Thoracic aorta (tissue), 2 donors: Measurements from ENCODE around the gene RAB6B. TPM values are rescaled to one million over a fixed set of nuclear protein-coding genes. Genes with fewer than 3 reads are reported as not detected.

Experiments used
- ATAC-seq: fragments of 150-250 bp; one replicate; pipeline ENCODE4 v1.8.0; 2017; ENCODE audit warnings: low read depth; ENCODE audit not compliant: insufficient number of reproducible peaks, low FRiP score
- DNase-seq: peaks from one replicate; pipeline ENCODE4 v3.0.0-alpha.2; 2020; ENCODE audit warnings: low spot score
- H3K27ac ChIP-seq, 2 donors: fragments of 200-600 bp; sonication (generic); 1 replicate in 1 of 2; 2 replicates in 1 of 2; pipeline ENCODE4 v1.5.1; 2016; ENCODE audit warnings: mild to moderate bottlenecking in 2 of 2, moderate library complexity in 2 of 2
- H3K27me3 ChIP-seq: fragments of 200-600 bp; sonication (generic); replicated peaks from 2 replicates; pipeline ENCODE4 v1.6.0; 2016; ENCODE audit warnings: mild to moderate bottlenecking; ENCODE audit not compliant: insufficient read depth
- H3K36me3 ChIP-seq: fragments of 200-600 bp; sonication (generic); one replicate; pipeline ENCODE4 v1.5.1; 2016
- H3K4me1 ChIP-seq, 2 donors: fragments of 200-600 bp; sonication (generic); 1 replicate in 1 of 2; 2 replicates in 1 of 2; pipeline versions ENCODE4 v1.5.1 to v1.6.0; 2016; ENCODE audit warnings: low read depth in 2 of 2, mild to moderate bottlenecking in 1 of 2; ENCODE audit not compliant: control insufficient read depth in 1 of 2
- H3K4me3 ChIP-seq: fragments of 200-600 bp; sonication (generic); 2 replicates; pipeline ENCODE4 v1.5.1; 2016; ENCODE audit warnings: mild to moderate bottlenecking
- H3K9me3 ChIP-seq: fragments of 200-600 bp; sonication (generic); 2 replicates; pipeline ENCODE4 v1.5.1; 2016
- total RNA-seq, 2 donors: library from RNA; depleted of rRNA; stranded (reverse); fragments of >200 nt; gene quantifications; one replicate each; pipeline versions ENCODE4 v1.1.0 to v1.2.3, GENCODE V29; 2016
- TF ChIP-seq, protein P1 (sequence below): fragments of 200-600 bp; sonication (generic); IDR thresholded peaks from one replicate; pipeline ENCODE4 v1.5.1; 2019; ENCODE audit warnings: antibody characterized with exemption

Gene RAB6B
- total RNA-seq, 2 donors from 2014 or later: 0.27 to 4.0 TPM

DNA sequence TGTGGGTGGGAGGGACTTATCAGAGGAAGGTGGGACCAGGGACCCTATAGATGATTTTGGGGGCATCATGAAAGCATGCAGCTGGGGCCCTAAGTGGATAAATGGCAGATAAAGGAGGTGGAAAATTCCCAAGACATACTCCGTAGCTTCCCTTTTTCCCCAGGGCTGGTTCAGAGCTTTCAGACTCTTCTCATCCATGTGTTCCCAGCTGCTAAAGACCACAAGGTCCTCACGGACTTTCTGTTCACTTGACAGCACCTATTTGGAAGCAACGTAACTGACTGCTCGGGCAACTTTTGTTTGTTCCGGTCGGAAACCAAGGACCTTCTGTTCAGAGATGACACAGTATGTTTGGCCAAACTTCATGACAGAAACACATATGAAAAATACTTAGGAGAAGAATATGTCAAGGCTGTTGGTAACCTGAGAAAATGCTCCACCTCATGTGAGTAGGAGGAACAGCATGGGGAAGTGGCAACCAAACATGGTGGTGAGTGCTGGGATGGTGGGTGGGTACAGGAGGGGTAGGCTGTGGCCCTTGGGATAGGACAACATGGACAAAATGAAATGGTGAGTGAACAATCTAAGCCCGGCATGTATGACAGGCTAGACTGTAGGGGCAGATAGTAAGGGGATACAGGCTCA, 118.8 kb downstream of the RAB6B start:
- Histone ChIP-seq H3K4me3 (no peak overlapping the region), H3K4me1 (no peaks in the 10 kb centered on the region), H3K27me3 (no peaks in the 10 kb centered on the region), H3K27ac (no peak overlapping the region), H3K36me3 (no peaks in the 10 kb centered on the region), H3K9me3 (no peaks in the 10 kb centered on the region)
- DNase-seq (no peak), ATAC-seq (no peak)
- TF ChIP-seq, protein P1, sequence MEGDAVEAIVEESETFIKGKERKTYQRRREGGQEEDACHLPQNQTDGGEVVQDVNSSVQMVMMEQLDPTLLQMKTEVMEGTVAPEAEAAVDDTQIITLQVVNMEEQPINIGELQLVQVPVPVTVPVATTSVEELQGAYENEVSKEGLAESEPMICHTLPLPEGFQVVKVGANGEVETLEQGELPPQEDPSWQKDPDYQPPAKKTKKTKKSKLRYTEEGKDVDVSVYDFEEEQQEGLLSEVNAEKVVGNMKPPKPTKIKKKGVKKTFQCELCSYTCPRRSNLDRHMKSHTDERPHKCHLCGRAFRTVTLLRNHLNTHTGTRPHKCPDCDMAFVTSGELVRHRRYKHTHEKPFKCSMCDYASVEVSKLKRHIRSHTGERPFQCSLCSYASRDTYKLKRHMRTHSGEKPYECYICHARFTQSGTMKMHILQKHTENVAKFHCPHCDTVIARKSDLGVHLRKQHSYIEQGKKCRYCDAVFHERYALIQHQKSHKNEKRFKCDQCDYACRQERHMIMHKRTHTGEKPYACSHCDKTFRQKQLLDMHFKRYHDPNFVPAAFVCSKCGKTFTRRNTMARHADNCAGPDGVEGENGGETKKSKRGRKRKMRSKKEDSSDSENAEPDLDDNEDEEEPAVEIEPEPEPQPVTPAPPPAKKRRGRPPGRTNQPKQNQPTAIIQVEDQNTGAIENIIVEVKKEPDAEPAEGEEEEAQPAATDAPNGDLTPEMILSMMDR: no peak

DNA sequence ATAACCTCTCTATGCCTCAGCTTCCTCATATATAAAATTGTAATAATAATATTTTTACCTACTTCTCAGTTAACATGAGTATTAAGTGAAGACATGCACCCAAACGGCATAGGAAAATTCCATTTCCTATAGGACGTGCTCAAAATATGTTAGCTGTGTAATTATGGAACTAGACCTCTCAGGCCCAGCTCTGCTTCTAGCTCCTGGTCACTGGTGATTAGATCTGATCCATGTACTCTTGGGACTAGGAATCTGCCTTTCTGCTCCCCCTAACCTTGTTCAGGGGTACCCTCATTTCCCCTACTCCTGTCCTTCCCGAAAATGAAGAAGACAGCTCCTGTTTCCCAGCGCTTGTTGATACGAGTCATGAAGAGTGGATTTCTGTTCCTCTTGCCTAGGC, 119.8 kb downstream of the RAB6B start:
- no peak for ATAC-seq
- Histone ChIP-seq H3K4me3 (no peak overlapping the region), H3K9me3 (no peaks in the 10 kb centered on the region), H3K27ac (no peak overlapping the region), H3K27me3 (no peaks in the 10 kb centered on the region), H3K4me1 (no peaks in the 10 kb centered on the region), H3K36me3 (no peaks in the 10 kb centered on the region)
- TF ChIP-seq, protein P1: no peak
- no peak for DNase-seq

DNA sequence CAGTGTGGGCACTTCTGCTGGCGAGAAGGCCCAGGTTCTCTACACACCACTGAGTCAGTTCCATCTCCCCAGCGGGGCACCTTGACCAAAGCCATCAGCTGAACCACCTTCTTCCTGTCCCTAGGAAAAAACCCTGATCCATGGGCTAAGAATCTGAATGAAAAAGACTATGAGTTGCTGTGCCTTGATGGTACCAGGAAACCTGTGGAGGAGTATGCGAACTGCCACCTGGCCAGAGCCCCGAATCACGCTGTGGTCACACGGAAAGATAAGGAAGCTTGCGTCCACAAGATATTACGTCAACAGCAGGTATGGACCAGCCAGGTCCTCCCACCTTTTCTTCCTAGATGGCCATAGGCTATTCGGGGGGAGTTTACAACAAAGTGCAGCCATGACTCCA, 120.4 kb downstream of the RAB6B start:
- TF ChIP-seq, protein P1: no peak
- no peaks in the 10 kb centered on the region for H3K9me3 ChIP-seq
- no peak overlapping the region for H3K4me3 ChIP-seq
- no peaks in the 10 kb centered on the region for H3K27me3 ChIP-seq
- ATAC-seq (no peak), DNase-seq (no peak)
- no peak overlapping the region for H3K27ac ChIP-seq
- no peaks in the 10 kb centered on the region for H3K4me1 ChIP-seq
- H3K36me3 ChIP-seq: no peaks in the 10 kb centered on the region

Other genes starting within 250 kb of the RAB6B start
- gene TOPBP1, start 233.9 kb downstream of the RAB6B start, total RNA-seq: 10 to 100 TPM; 21.5 to 34.2 TPM
- 1 to 10 TPM; 1.6 to 2.2 TPM for gene TF, start 149.5 kb downstream of the RAB6B start, total RNA-seq
- 10 to 100 TPM; 32.8 to 37.7 TPM for gene SRPRB, start 90.1 kb downstream of the RAB6B start, total RNA-seq
- 100 to 1,000 TPM in 1 of 2 donors, 1 to 10 TPM in 1; 7.9 to 115 TPM for gene SLCO2A1, start 134.0 kb upstream of the RAB6B start, total RNA-seq